ENCODE data around the gene PLCH1.

PLCH1 gene

GRCh38 chr3:155568295-155568694 is 176.6 kb downstream of the PLCH1 start:
- Histone ChIP-seq H3K27me3 (ENCODE audit: control insufficient read depth in 1 of 2, insufficient read depth in 1 of 2, low read length in 2 of 2) (no peaks in the 10 kb centered on the region), H3K14ac (ENCODE audit: low read length in 2 of 2) (no peak overlapping the region), H3K4ac (ENCODE audit: low read depth in 1 of 2, low read length in 2 of 2) (no peak overlapping the region), H2AK5ac (ENCODE audit: low read length, severe bottlenecking) (no peak overlapping the region), H2BK12ac (ENCODE audit: low read length in 2 of 2) (no peak overlapping the region), H3K79me1 (replicated peaks; ENCODE audit: low read length, poor library complexity, severe bottlenecking) (no peaks in the 10 kb centered on the region), H3K36me3 (ENCODE audit: control insufficient read depth in 1 of 2, insufficient read depth in 2 of 2, low read depth in 1 of 2, low read length in 2 of 2) (no peaks in the 10 kb centered on the region), H4K91ac (ENCODE audit: low read length) (no peak overlapping the region), H3K4me1 (ENCODE audit: control insufficient read depth, insufficient read depth, low read depth, low read length) (no peaks in the 10 kb centered on the region), H2BK15ac (ENCODE audit: low read depth, poor library complexity, severe bottlenecking) (no peak overlapping the region), H4K8ac (ENCODE audit: low read length) (no peak overlapping the region), H2AFZ (ENCODE audit: low read depth, low read length) (no peak overlapping the region), H2BK120ac (ENCODE audit: low read depth, low read length) (no peak overlapping the region), H3K9me3 (ENCODE audit: control insufficient read depth, low read length) (peaks cover 3% of the 10 kb centered on the region), H3K23ac (ENCODE audit: low read length in 2 of 2) (no peak overlapping the region), H3K9ac (ENCODE audit: low read length) (no peak overlapping the region), H3K18ac (ENCODE audit: low read depth in 1 of 2, low read length in 2 of 2) (no peak overlapping the region), H2BK5ac (ENCODE audit: low read depth, low read length, poor library complexity, severe bottlenecking) (no peak overlapping the region), H3K4me3 (ENCODE audit: insufficient read depth in 1 of 2, low read depth in 1 of 2, low read length in 2 of 2) (no peak overlapping the region), H3K27ac (ENCODE audit: low read length, poor library complexity, severe bottlenecking) (no peak overlapping the region), H3K4me2 (ENCODE audit: low read length, poor library complexity, severe bottlenecking) (no peak overlapping the region)
- no peak for DNase-seq
- 95% methylated on average over 1 of the region's 3 CpGs for WGBS

- no peak for DNase-seq
- Histone ChIP-seq H3K4ac (ENCODE audit: low read depth in 1 of 2, low read length in 2 of 2) (no peak overlapping the region), H3K79me1 (replicated peaks; ENCODE audit: low read length, poor library complexity, severe bottlenecking) (no peaks in the 10 kb centered on the region), H3K14ac (ENCODE audit: low read length in 2 of 2) (no peak overlapping the region), H3K4me2 (ENCODE audit: low read length, poor library complexity, severe bottlenecking) (no peak overlapping the region), H2BK5ac (ENCODE audit: low read depth, low read length, poor library complexity, severe bottlenecking) (no peak overlapping the region), H3K4me1 (ENCODE audit: control insufficient read depth, insufficient read depth, low read depth, low read length) (peaks cover 2% of the 10 kb centered on the region), H3K23ac (ENCODE audit: low read length in 2 of 2) (no peak overlapping the region), H3K27ac (ENCODE audit: low read length, poor library complexity, severe bottlenecking) (peak overlapping the region; percentile 38), H3K9me3 (ENCODE audit: control insufficient read depth, low read length) (no peaks in the 10 kb centered on the region), H2BK15ac (ENCODE audit: low read depth, poor library complexity, severe bottlenecking) (no peak overlapping the region), H3K4me3 (ENCODE audit: insufficient read depth in 1 of 2, low read depth in 1 of 2, low read length in 2 of 2) (no peak overlapping the region), H3K9ac (ENCODE audit: low read length) (no peak overlapping the region), H2BK120ac (ENCODE audit: low read depth, low read length) (no peak overlapping the region), H3K27me3 (ENCODE audit: control insufficient read depth in 1 of 2, insufficient read depth in 1 of 2, low read length in 2 of 2) (no peaks in the 10 kb centered on the region), H2AFZ (ENCODE audit: low read depth, low read length) (no peak overlapping the region), H3K36me3 (ENCODE audit: control insufficient read depth in 1 of 2, insufficient read depth in 2 of 2, low read depth in 1 of 2, low read length in 2 of 2) (no peaks in the 10 kb centered on the region), H4K8ac (ENCODE audit: low read length) (no peak overlapping the region), H2AK5ac (ENCODE audit: low read length, severe bottlenecking) (no peak overlapping the region), H2BK12ac (ENCODE audit: low read length in 2 of 2) (no peak overlapping the region), H4K91ac (ENCODE audit: low read length) (no peak overlapping the region), H3K18ac (ENCODE audit: low read depth in 1 of 2, low read length in 2 of 2) (no peak overlapping the region)
- 83% methylated on average over 1 of the region's 1 CpG for WGBS
These were observed 184.3 kb downstream of the PLCH1 start for GRCh38 chr3:155560594-155560993.

GRCh38 chr3:155560135-155560534 is 184.7 kb downstream of the PLCH1 start:
- no peak overlapping the region for H3K18ac ChIP-seq (ENCODE audit: low read depth in 1 of 2, low read length in 2 of 2)
- 60% methylated on average over 1 of the region's 1 CpG for WGBS

GRCh38 chr3:155556531-155556930 is 188.3 kb downstream of the PLCH1 start:
- no peaks in the 10 kb centered on the region for H3K36me3 ChIP-seq (ENCODE audit: control insufficient read depth in 1 of 2, insufficient read depth in 2 of 2, low read depth in 1 of 2, low read length in 2 of 2)
- no peak overlapping the region for H3K9ac ChIP-seq (ENCODE audit: low read length)
- H2BK15ac ChIP-seq (ENCODE audit: low read depth, poor library complexity, severe bottlenecking) = no peak overlapping the region
- H4K8ac ChIP-seq (ENCODE audit: low read length) = no peak overlapping the region
- H4K91ac ChIP-seq (ENCODE audit: low read length) = no peak overlapping the region
- no peak overlapping the region for H3K4me2 ChIP-seq (ENCODE audit: low read length, poor library complexity, severe bottlenecking)
- H2AK5ac ChIP-seq (ENCODE audit: low read length, severe bottlenecking) = no peak overlapping the region
- H3K27ac ChIP-seq (ENCODE audit: low read length, poor library complexity, severe bottlenecking) = peak overlapping the region; percentile 96
- H3K18ac ChIP-seq (ENCODE audit: low read depth in 1 of 2, low read length in 2 of 2) = no peak overlapping the region
- H2BK12ac ChIP-seq (ENCODE audit: low read length in 2 of 2) = no peak overlapping the region
- no peak overlapping the region for H3K23ac ChIP-seq (ENCODE audit: low read length in 2 of 2)
- H3K4me3 ChIP-seq (ENCODE audit: insufficient read depth in 1 of 2, low read depth in 1 of 2, low read length in 2 of 2) = no peak overlapping the region
- H2BK5ac ChIP-seq (ENCODE audit: low read depth, low read length, poor library complexity, severe bottlenecking) = peak overlapping the region; percentile 94
- H3K14ac ChIP-seq (ENCODE audit: low read length in 2 of 2) = no peak overlapping the region
- no peaks in the 10 kb centered on the region for H3K27me3 ChIP-seq (ENCODE audit: control insufficient read depth in 1 of 2, insufficient read depth in 1 of 2, low read length in 2 of 2)
- no peak overlapping the region for H2AFZ ChIP-seq (ENCODE audit: low read depth, low read length)
- no peak overlapping the region for H2BK120ac ChIP-seq (ENCODE audit: low read depth, low read length)
- H3K4me1 ChIP-seq (ENCODE audit: control insufficient read depth, insufficient read depth, low read depth, low read length) = peaks cover 4% of the 10 kb centered on the region
- H3K9me3 ChIP-seq (ENCODE audit: control insufficient read depth, low read length) = no peaks in the 10 kb centered on the region
- WGBS = 95% methylated on average over 3 of the region's 4 CpGs
- H3K4ac ChIP-seq (ENCODE audit: low read depth in 1 of 2, low read length in 2 of 2) = no peak overlapping the region
- DNase-seq = no peak
- H3K79me1 ChIP-seq (replicated peaks; ENCODE audit: low read length, poor library complexity, severe bottlenecking) = no peaks in the 10 kb centered on the region

More at GRCh38 chr3:155560135-155560534, 184.7 kb downstream of the PLCH1 start:
- H3K9me3 ChIP-seq (ENCODE audit: control insufficient read depth, low read length) = no peaks in the 10 kb centered on the region
- H3K4me2 ChIP-seq (ENCODE audit: low read length, poor library complexity, severe bottlenecking) = no peak overlapping the region
- H2AFZ ChIP-seq (ENCODE audit: low read depth, low read length) = no peak overlapping the region
- peaks cover 2% of the 10 kb centered on the region for H3K4me1 ChIP-seq (ENCODE audit: control insufficient read depth, insufficient read depth, low read depth, low read length)
- no peaks in the 10 kb centered on the region for H3K27me3 ChIP-seq (ENCODE audit: control insufficient read depth in 1 of 2, insufficient read depth in 1 of 2, low read length in 2 of 2)
- no peak overlapping the region for H2AK5ac ChIP-seq (ENCODE audit: low read length, severe bottlenecking)
- H2BK12ac ChIP-seq (ENCODE audit: low read length in 2 of 2) = no peak overlapping the region
- H3K23ac ChIP-seq (ENCODE audit: low read length in 2 of 2) = no peak overlapping the region
- H3K9ac ChIP-seq (ENCODE audit: low read length) = no peak overlapping the region
- no peak overlapping the region for H3K4me3 ChIP-seq (ENCODE audit: insufficient read depth in 1 of 2, low read depth in 1 of 2, low read length in 2 of 2)
- H2BK15ac ChIP-seq (ENCODE audit: low read depth, poor library complexity, severe bottlenecking) = no peak overlapping the region
- no peak overlapping the region for H3K4ac ChIP-seq (ENCODE audit: low read depth in 1 of 2, low read length in 2 of 2)
- DNase-seq = no peak
- H3K79me1 ChIP-seq (replicated peaks; ENCODE audit: low read length, poor library complexity, severe bottlenecking) = no peaks in the 10 kb centered on the region
- no peak overlapping the region for H3K27ac ChIP-seq (ENCODE audit: low read length, poor library complexity, severe bottlenecking)
- no peak overlapping the region for H4K8ac ChIP-seq (ENCODE audit: low read length)
- H2BK5ac ChIP-seq (ENCODE audit: low read depth, low read length, poor library complexity, severe bottlenecking) = no peak overlapping the region
- no peak overlapping the region for H2BK120ac ChIP-seq (ENCODE audit: low read depth, low read length)
- H3K14ac ChIP-seq (ENCODE audit: low read length in 2 of 2) = no peak overlapping the region
- no peaks in the 10 kb centered on the region for H3K36me3 ChIP-seq (ENCODE audit: control insufficient read depth in 1 of 2, insufficient read depth in 2 of 2, low read depth in 1 of 2, low read length in 2 of 2)
- H4K91ac ChIP-seq (ENCODE audit: low read length) = no peak overlapping the region
